ENCODE measurements around the gene TMEM185A.
"Not testable (repeated sequence)": the region's sequence is repeated elsewhere in the genome, so short reads cannot be mapped to it uniquely, and the experiment has no call there.

TMEM185A gene

GRCh38 chrX:149631234-149632165 is at the start of gene TMEM185A:
TSS of gene TMEM185A (minus strand) at chrX:149631792. CDS start at chrX:149631580, 212 bp downstream.
- peak; percentile 40 for DNase-seq

GRCh38 chrX:149681182-149681581 is 49.6 kb upstream of the TMEM185A start:
- DNase-seq: no peak

GRCh38 chrX:149679164-149679678 is 47.6 kb upstream of the TMEM185A start:
- not testable (repeated sequence) for DNase-seq

GRCh38 chrX:149675554-149675953 is 44.0 kb upstream of the TMEM185A start:
- not testable (repeated sequence) for DNase-seq

GRCh38 chrX:149675088-149675487 is 43.5 kb upstream of the TMEM185A start:
- DNase-seq: not testable (repeated sequence)

GRCh38 chrX:149660613-149661012 is 29.0 kb upstream of the TMEM185A start:
- DNase-seq: not testable (repeated sequence)

- not testable (repeated sequence) for DNase-seq
Measured at GRCh38 chrX:149656260-149656884, 24.8 kb upstream of the TMEM185A start.

GRCh38 chrX:149652232-149652981 is 20.8 kb upstream of the TMEM185A start:
- no peak for DNase-seq

GRCh38 chrX:149650162-149650561 is 18.6 kb upstream of the TMEM185A start:
- DNase-seq: no peak

- no peak for DNase-seq
Measured at GRCh38 chrX:149648932-149649331, 17.3 kb upstream of the TMEM185A start.

- no peak for DNase-seq
Measured at GRCh38 chrX:149647505-149647904, 15.9 kb upstream of the TMEM185A start.

GRCh38 chrX:149643496-149643895 is 11.9 kb upstream of the TMEM185A start:
- DNase-seq: no peak

GRCh38 chrX:149641835-149642234 is 10.2 kb upstream of the TMEM185A start:
- DNase-seq: no peak

GRCh38 chrX:149641432-149641831 is 9.8 kb upstream of the TMEM185A start:
- no peak for DNase-seq

- no peak for DNase-seq
Measured at GRCh38 chrX:149639568-149639967, 8.0 kb upstream of the TMEM185A start.

GRCh38 chrX:149638860-149639259 is 7.3 kb upstream of the TMEM185A start:
- no peak for DNase-seq

GRCh38 chrX:149633511-149633910 is 1.9 kb upstream of the TMEM185A start:
- DNase-seq: no peak

- DNase-seq: no peak
Measured at GRCh38 chrX:149630681-149631233, 835 bp downstream of the TMEM185A start.

- no peak for DNase-seq
Measured at GRCh38 chrX:149629730-149630387, 1.7 kb downstream of the TMEM185A start.

GRCh38 chrX:149628768-149629167 is 2.8 kb downstream of the TMEM185A start:
- DNase-seq: no peak

- no peak for DNase-seq
Measured at GRCh38 chrX:149628280-149628679, 3.3 kb downstream of the TMEM185A start.

- not testable (repeated sequence) for DNase-seq
Measured at GRCh38 chrX:149626829-149627228, 4.8 kb downstream of the TMEM185A start.
